ENCODE data around the gene BAZ1B.

- TF ChIP-seq, protein P1, sequence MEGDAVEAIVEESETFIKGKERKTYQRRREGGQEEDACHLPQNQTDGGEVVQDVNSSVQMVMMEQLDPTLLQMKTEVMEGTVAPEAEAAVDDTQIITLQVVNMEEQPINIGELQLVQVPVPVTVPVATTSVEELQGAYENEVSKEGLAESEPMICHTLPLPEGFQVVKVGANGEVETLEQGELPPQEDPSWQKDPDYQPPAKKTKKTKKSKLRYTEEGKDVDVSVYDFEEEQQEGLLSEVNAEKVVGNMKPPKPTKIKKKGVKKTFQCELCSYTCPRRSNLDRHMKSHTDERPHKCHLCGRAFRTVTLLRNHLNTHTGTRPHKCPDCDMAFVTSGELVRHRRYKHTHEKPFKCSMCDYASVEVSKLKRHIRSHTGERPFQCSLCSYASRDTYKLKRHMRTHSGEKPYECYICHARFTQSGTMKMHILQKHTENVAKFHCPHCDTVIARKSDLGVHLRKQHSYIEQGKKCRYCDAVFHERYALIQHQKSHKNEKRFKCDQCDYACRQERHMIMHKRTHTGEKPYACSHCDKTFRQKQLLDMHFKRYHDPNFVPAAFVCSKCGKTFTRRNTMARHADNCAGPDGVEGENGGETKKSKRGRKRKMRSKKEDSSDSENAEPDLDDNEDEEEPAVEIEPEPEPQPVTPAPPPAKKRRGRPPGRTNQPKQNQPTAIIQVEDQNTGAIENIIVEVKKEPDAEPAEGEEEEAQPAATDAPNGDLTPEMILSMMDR (tag by site-specific recombination; IDR thresholded peaks at IDR 0.05) = no peak
- TF ChIP-seq ZNF274 (IDR thresholded peaks at IDR 0.05; ENCODE audit: low read length) = no peak
- TF ChIP-seq ZNF274 (tag by site-specific recombination; IDR thresholded peaks at IDR 0.05; ENCODE audit: borderline replicate concordance) = no peak
These were observed 87.4 kb downstream of the BAZ1B start for GRCh38 chr7:73434701-73435069.

Measured in HEK293 (cell line).